HepG2 (cell line): Measurements from ENCODE around the gene NREP. TPM values are rescaled to one million over a fixed set of nuclear protein-coding genes. Genes with fewer than 3 reads are reported as not detected.

Source experiments
- ATAC-seq: fragments of 200-7000 bp; cut with Tn5 transposase; 3 replicates; pipeline ENCODE4 v1.9.1; 2020; ENCODE audit warnings: mild to moderate bottlenecking, moderate library complexity
- BruUV-seq: library from RNA; stranded (reverse); fragments of 400-500 nt; replicated peaks from 2 replicates; lab custom pipeline; 2021; lab: Mats Ljungman, UMichigan
- CTCF ChIA-PET: fragments of 300-600 bp; formaldehyde crosslinking; extraction: SDS; loops from one replicate; lab custom pipeline; 2021; ENCODE audit warnings: low total read pairs, inconsistent platforms, low intra/inter-chr PET ratio; lab: Yijun Ruan, JAX
- POLR2A ChIA-PET: fragments of 350-600 bp; sonication (Branson Sonifier 250); formaldehyde crosslinking; loops from one replicate; lab custom pipeline; 2020; ENCODE audit warnings: antibody characterized with exemption, inconsistent platforms; lab: Yijun Ruan, JAX
- DNase-seq: peaks from one replicate; pipeline ENCODE4 v3.0.0-alpha.2; 2015; ENCODE audit warnings: low spot score
- FAIRE-seq: peaks from 3 replicates; lab custom pipeline; 2011; peaks lifted over from hg19 to GRCh38; lab: Jason Lieb, UNC
- H2AFZ ChIP-seq: one replicate; pipeline ENCODE4 v1.6.1; 2011; ENCODE audit warnings: low read length, inconsistent platforms
- H3K27ac ChIP-seq: fragments of 300-600 bp; 3 replicates; pipeline ENCODE4 v1.8.0; 2011; ENCODE audit warnings: mixed run types, mild to moderate bottlenecking, mixed read lengths, low read length, inconsistent platforms; ENCODE audit not compliant: insufficient read depth; ENCODE audit errors: extremely low read length
- H3K27me3 ChIP-seq, 2 experiments: fragments of 200-600 bp in 1 of 2; 2 replicates in 1 of 2; 3 replicates in 1 of 2; pipeline versions ENCODE4 v1.6.0 to v1.8.0; 2011; ENCODE audit warnings: low read length in 2 of 2, mild to moderate bottlenecking in 2 of 2, moderate library complexity in 2 of 2, inconsistent platforms in 1 of 2; ENCODE audit not compliant: insufficient read depth in 2 of 2, control insufficient read depth in 1 of 2
- H3K36me3 ChIP-seq, 2 experiments: fragments of 200-600 bp in 1 of 2; replicated peaks in 1 of 2; 2 replicates in 1 of 2; 3 replicates in 1 of 2; pipeline versions ENCODE4 v1.5.1 to v1.8.0; 2011; ENCODE audit warnings: low read length in 2 of 2, inconsistent platforms in 1 of 2; ENCODE audit not compliant: insufficient read depth in 2 of 2, control insufficient read depth in 1 of 2
- H3K4me1 ChIP-seq: 2 replicates; pipeline ENCODE4 v1.5.1; 2012; ENCODE audit warnings: low read length, inconsistent platforms; ENCODE audit not compliant: insufficient read depth
- H3K4me2 ChIP-seq: 2 replicates; pipeline ENCODE4 v1.6.0; 2011; ENCODE audit warnings: low read depth, low read length, inconsistent platforms
- H3K4me3 ChIP-seq, 3 experiments: fragments of 200-600 bp in 1 of 3; sonication (generic), shearing (Covaris generic) in 1 of 3; replicated peaks in 1 of 3; 2 replicates each; pipeline ENCODE4 v1.5.1; 2011 to 2016; ENCODE audit warnings: low read length in 3 of 3, inconsistent platforms in 2 of 3, low read depth in 2 of 3, mild to moderate bottlenecking in 2 of 3, control low read depth in 1 of 3, mixed read lengths in 1 of 3; ENCODE audit not compliant: insufficient read depth in 1 of 3
- H3K79me2 ChIP-seq: one replicate; pipeline ENCODE4 v1.6.1; 2011; ENCODE audit warnings: low read length, inconsistent platforms; ENCODE audit not compliant: insufficient read depth
- H3K9ac ChIP-seq: 2 replicates; pipeline ENCODE4 v1.6.0; 2011; ENCODE audit warnings: mild to moderate bottlenecking, low read depth, low read length, inconsistent platforms; ENCODE audit not compliant: insufficient read depth
- H3K9me3 ChIP-seq: 2 replicates; pipeline ENCODE4 v1.5.1; 2012; ENCODE audit warnings: mild to moderate bottlenecking, low read length
- H4K20me1 ChIP-seq: 2 replicates; pipeline ENCODE4 v1.6.0; 2011; ENCODE audit warnings: inconsistent platforms, mild to moderate bottlenecking, low read length, moderate library complexity; ENCODE audit not compliant: insufficient read depth
- AGO1 ChIP-seq: fragments of 200-400 bp; formaldehyde crosslinking; IDR thresholded peaks from 2 replicates; pipeline ENCODE4 v1.6.1; 2017; ENCODE audit warnings: mild to moderate bottlenecking, low read depth, low read length, moderate library complexity; ENCODE audit not compliant: poor library complexity, severe bottlenecking
- GFI1 ChIP-seq: sonication (generic); formaldehyde crosslinking; IDR thresholded peaks from 2 replicates; pipeline ENCODE4 v1.5.0; 2020; ENCODE audit warnings: missing genetic modification reagents, mild to moderate bottlenecking, borderline replicate concordance
- HMG20A ChIP-seq: IDR thresholded peaks from 2 replicates; pipeline ENCODE4 v1.6.1; 2016; ENCODE audit warnings: borderline replicate concordance
- HNRNPUL1 ChIP-seq: fragments of 200-400 bp; formaldehyde crosslinking; IDR thresholded peaks from 2 replicates; pipeline ENCODE4 v1.6.1; 2017; ENCODE audit warnings: low read depth, mild to moderate bottlenecking, low read length, moderate library complexity
- NR2F6 ChIP-seq, 2 experiments: IDR thresholded peaks; 2 replicates each; pipeline ENCODE4 v1.6.1; 2016; ENCODE audit warnings: antibody characterized with exemption in 1 of 2, mild to moderate bottlenecking in 1 of 2
- SOX13 ChIP-seq, 3 experiments: fragments of 450-650 bp in 1 of 3; sonication (generic) in 1 of 3; formaldehyde crosslinking in 1 of 3; IDR thresholded peaks in 2 of 3; conservative IDR thresholded peaks in 1 of 3; 2 replicates each; pipeline versions ENCODE4 v1.5.0 to v1.6.1; 2016 to 2020; ENCODE audit warnings: antibody characterized with exemption in 1 of 3, mild to moderate bottlenecking in 1 of 3, missing compliant biosample characterization in 1 of 3, missing genetic modification reagents in 1 of 3, moderate library complexity in 1 of 3
- WIZ ChIP-seq: sonication (generic); formaldehyde crosslinking; IDR thresholded peaks from 2 replicates; pipeline ENCODE4 v1.5.1; 2020; ENCODE audit warnings: mild to moderate bottlenecking, missing genetic modification reagents
- ZFP1 ChIP-seq: IDR thresholded peaks from 2 replicates; pipeline ENCODE4 v1.6.1; 2016
- WGBS: methylation state at CpG from one replicate; pipeline ENCODE4 v1.1.6; 2017; ENCODE audit warnings: low lambda C conversion rate; 5-methylcytosine and 5-hydroxymethylcytosine counted together
- in situ Hi-C: cut with HindIII; loops from 2 replicates; pipeline ENCODE4 v1.10.0; 2017; ENCODE audit warnings: low pct_unique_long_range_greater_than_20kb; ENCODE audit not compliant: extremely low pct_ligation_motif_present
- intact Hi-C: fragments of 100-400 bp; cut with micrococcal nuclease; formaldehyde crosslinking; loops from one replicate; pipeline ENCODE4 v1.10.0; 2022; ENCODE audit not compliant: unreplicated experiment
- polyA plus RNA-seq, 8 experiments: library from polyadenylated mRNA; depleted of rRNA in 3 of 8; stranded (reverse) in 7 of 8; unstranded in 1 of 8; fragments of >200 nt; fragmentation: Illumina TruSeq in 4 of 8; extraction: Trizol in 4 of 8; gene quantifications; 2 replicates each; pipeline versions ENCODE4 v1.2.1 to v1.2.3, GENCODE V29; 2011 to 2016; ENCODE audit warnings: low read depth in 4 of 8, missing spikeins in 1 of 8, mixed read lengths in 1 of 8; ENCODE audit not compliant: insufficient read depth in 1 of 8
- total RNA-seq, 5 experiments: library from RNA; depleted of rRNA; stranded (reverse); fragments of >200 nt; fragmentation: Illumina TruSeq; extraction: Trizol; gene quantifications; 2 replicates each; pipeline ENCODE4 v1.2.3, GENCODE V29; 2016; ENCODE audit warnings: low read depth in 1 of 5
- TF ChIP-seq, protein P1 (sequence below): sonication (generic); formaldehyde crosslinking; IDR thresholded peaks from 2 replicates; pipeline ENCODE4 v1.5.0; 2020; ENCODE audit warnings: missing genetic modification reagents
- TF ChIP-seq, protein P2 (sequence below): sonication (generic); formaldehyde crosslinking; IDR thresholded peaks from 2 replicates; pipeline ENCODE4 v1.5.0; 2020; ENCODE audit warnings: mild to moderate bottlenecking, missing genetic modification reagents, borderline replicate concordance
- TF ChIP-seq, protein P3 (sequence below): sonication (generic); formaldehyde crosslinking; IDR thresholded peaks from 2 replicates; pipeline ENCODE4 v1.4.0; 2020; ENCODE audit warnings: missing genetic modification reagents

NREP gene
- total and polyA plus RNA-seq, 2 of the 13 experiments (the other 11 are each of a cell fraction or from before 2014, with no cell fraction given), result 40.5 to 102 TPM

DNA sequence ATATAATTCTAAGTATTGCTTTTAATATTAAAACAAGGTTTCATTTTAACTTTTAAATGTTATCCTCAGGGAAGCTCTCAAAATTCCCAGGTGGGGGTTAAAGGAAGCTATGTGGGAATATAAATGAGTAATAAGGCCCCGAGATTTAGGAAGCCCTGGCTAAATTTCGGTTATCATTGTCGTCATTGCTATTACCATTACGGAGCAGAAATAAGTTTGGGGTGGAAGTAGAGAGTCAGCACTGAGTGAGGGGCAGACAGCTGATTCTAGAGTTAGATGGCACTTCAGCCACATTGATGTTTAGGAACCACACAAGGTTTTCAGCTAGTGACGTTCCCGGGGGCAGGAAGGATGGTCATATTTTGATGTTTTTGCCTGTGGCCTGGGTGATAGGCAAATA, 74.9 kb downstream of the NREP start:
- TF ChIP-seq WIZ (CRISPR knock-in tag), result no peak
- H3K4me1 ChIP-seq, result peaks cover 25% of the 10 kb centered on the region
- no peak overlapping the region for H3K27ac ChIP-seq
- ChIA-PET CTCF (no interaction called here), POLR2A (no interaction called here)
- 47% methylated on average over 6 of the region's 6 CpGs for WGBS
- H4K20me1 ChIP-seq, result no peaks in the 10 kb centered on the region
- no peak for ATAC-seq
- H3K79me2 ChIP-seq, result no peaks in the 10 kb centered on the region
- no peak overlapping the region for H3K4me3 ChIP-seq
- H3K36me3 ChIP-seq, result no peaks in the 10 kb centered on the region
- no peak overlapping the region for H3K4me2 ChIP-seq
- no peaks in the 10 kb centered on the region for H3K9me3 ChIP-seq
- no peak overlapping the region for H3K9ac ChIP-seq
- no peak overlapping the region for H2AFZ ChIP-seq
- no peak for DNase-seq
- intact Hi-C loops (loop anchor here (5.0 to 10.0 kb wide), 2 partner anchors 130 to 133 kb away; no protein-coding TSS in a partner anchor), in situ Hi-C loops (no loop called here)
- FAIRE-seq, result no peak
- no TSS peak for BruUV-seq
- peaks cover 0 to 4% of the 10 kb centered on the region in 2 experiments; a peak in 2 of 5 replicates for H3K27me3 ChIP-seq

DNA sequence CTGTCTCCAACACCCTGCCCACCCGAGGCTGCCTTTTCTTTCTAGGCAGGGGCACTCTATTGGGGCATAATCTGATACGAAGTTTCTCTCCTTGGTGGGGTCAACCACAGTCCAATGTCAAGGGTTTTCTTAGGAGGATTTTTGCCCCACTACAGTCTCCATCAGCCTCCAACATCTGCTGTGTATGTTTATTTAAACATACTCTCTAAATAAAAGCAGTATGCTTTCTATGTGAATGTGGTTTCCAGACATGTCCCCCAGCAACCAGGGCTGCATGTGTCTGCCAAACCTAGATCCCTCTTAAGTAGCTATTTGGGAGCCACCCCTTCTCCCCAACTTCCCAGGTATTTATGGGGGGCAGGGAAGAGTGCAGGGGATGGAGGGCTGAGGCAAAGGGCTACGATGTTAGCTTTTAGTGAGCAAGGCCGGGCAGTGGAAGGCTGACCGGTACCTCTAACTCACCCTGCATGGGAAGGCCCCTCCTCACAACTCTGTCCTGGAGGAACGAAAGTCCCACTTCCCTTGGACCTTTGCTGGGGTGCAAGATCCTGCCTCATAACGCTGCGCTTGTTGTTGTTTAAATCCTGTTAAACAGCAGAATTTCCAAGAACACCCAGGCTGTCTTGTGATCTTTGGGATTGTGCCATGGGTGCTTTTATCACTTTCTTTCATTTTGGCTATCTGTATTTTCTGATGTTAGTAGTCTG, 75.4 kb downstream of the NREP start:
- no peaks in the 10 kb centered on the region for H3K79me2 ChIP-seq
- H3K4me1 ChIP-seq, result peaks cover 25% of the 10 kb centered on the region
- H3K27ac ChIP-seq, result no peak overlapping the region
- no peaks in the 10 kb centered on the region for H3K36me3 ChIP-seq
- no peaks in the 10 kb centered on the region for H3K9me3 ChIP-seq
- peak overlapping the region in 1 of 3 experiments; percentile 37; a peak in 2 of 6 replicates for H3K4me3 ChIP-seq
- H2AFZ ChIP-seq, result no peak overlapping the region
- H4K20me1 ChIP-seq, result no peaks in the 10 kb centered on the region
- H3K4me2 ChIP-seq, result peak overlapping the region; percentile 58
- 18% methylated on average over 8 of the region's 8 CpGs for WGBS
- ATAC-seq, result peak; percentile 29
- no peak overlapping the region for H3K9ac ChIP-seq
- BruUV-seq, result no TSS peak
- peaks cover 0 to 7% of the 10 kb centered on the region in 2 experiments; a peak in 2 of 5 replicates for H3K27me3 ChIP-seq
- ChIA-PET CTCF (no interaction called here), POLR2A (interaction anchor here (1.0 kb wide), 1 partner anchor 77 kb away, joined by 3 read pairs; no protein-coding TSS in a partner anchor)
- DNase-seq, result no peak
- intact Hi-C loops, result loop anchor here (2.0 to 10.0 kb wide), 3 partner anchors 75 to 133 kb away; partner anchors contain the start of gene NREP
- FAIRE-seq, result no peak
- in situ Hi-C loops, result no loop called here
- TF ChIP-seq AGO1 (no peak), ZFP1 (CRISPR knock-in tag) (no peak), HMG20A (CRISPR knock-in tag) (no peak), NR2F6 (IDR thresholded peaks at IDR 0.05) (no peak), NR2F6 (CRISPR knock-in tag; IDR thresholded peaks at IDR 0.05) (no peak), SOX13 (IDR thresholded peaks at IDR 0.05) (no peak), SOX13 (CRISPR knock-in tag; conservative IDR thresholded peaks at IDR 0.05 in 1 of 2, IDR thresholded peaks at IDR 0.05 in 1 of 2) (no peak), HNRNPUL1 (no peak), GFI1 (CRISPR knock-in tag) (no peak)
- TF ChIP-seq, protein P1, sequence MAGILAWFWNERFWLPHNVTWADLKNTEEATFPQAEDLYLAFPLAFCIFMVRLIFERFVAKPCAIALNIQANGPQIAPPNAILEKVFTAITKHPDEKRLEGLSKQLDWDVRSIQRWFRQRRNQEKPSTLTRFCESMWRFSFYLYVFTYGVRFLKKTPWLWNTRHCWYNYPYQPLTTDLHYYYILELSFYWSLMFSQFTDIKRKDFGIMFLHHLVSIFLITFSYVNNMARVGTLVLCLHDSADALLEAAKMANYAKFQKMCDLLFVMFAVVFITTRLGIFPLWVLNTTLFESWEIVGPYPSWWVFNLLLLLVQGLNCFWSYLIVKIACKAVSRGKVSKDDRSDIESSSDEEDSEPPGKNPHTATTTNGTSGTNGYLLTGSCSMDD (CRISPR knock-in tag), result no peak
- TF ChIP-seq, protein P2, sequence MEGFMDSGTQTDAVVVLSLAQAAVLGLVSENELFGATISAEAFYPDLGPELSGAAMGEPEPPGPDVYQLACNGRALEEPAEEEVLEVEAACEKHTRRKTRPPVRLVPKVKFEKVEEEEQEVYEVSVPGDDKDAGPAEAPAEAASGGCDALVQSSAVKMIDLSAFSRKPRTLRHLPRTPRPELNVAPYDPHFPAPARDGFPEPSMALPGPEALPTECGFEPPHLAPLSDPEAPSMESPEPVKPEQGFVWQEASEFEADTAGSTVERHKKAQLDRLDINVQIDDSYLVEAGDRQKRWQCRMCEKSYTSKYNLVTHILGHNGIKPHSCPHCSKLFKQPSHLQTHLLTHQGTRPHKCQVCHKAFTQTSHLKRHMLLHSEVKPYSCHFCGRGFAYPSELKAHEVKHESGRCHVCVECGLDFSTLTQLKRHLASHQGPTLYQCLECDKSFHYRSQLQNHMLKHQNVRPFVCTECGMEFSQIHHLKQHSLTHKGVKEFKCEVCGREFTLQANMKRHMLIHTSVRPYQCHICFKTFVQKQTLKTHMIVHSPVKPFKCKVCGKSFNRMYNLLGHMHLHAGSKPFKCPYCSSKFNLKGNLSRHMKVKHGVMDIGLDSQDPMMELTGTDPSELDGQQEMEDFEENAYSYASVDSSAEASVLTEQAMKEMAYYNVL (CRISPR knock-in tag), result no peak
- TF ChIP-seq, protein P3, sequence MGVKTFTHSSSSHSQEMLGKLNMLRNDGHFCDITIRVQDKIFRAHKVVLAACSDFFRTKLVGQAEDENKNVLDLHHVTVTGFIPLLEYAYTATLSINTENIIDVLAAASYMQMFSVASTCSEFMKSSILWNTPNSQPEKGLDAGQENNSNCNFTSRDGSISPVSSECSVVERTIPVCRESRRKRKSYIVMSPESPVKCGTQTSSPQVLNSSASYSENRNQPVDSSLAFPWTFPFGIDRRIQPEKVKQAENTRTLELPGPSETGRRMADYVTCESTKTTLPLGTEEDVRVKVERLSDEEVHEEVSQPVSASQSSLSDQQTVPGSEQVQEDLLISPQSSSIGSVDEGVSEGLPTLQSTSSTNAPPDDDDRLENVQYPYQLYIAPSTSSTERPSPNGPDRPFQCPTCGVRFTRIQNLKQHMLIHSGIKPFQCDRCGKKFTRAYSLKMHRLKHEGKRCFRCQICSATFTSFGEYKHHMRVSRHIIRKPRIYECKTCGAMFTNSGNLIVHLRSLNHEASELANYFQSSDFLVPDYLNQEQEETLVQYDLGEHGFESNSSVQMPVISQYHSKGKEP (CRISPR knock-in tag), result no peak
